ENCODE measurements around the gene FCSK. TPM values are rescaled to one million over a fixed set of nuclear protein-coding genes. Genes with fewer than 3 reads are reported as not detected.

Gene FCSK
- total and polyA plus RNA-seq, 2 of the 8 experiments (the other 6 are each of a cell fraction or from before 2014, with no cell fraction given) = 4.6 to 5.1 TPM

GRCh38 chr16:70466805-70467076, 12.3 kb downstream of the FCSK start (continued):
- no peak for TF ChIP-seq POLR2AphosphoS5 (IDR thresholded peaks at IDR 0.05; ENCODE audit: low read depth, low read length)
- TF ChIP-seq HDAC6 (IDR thresholded peaks at IDR 0.05; ENCODE audit: low read depth, low read length) = no peak
